CD4-positive, alpha-beta T cell treated with Interleukin-6 for 4 hours (primary cell): ENCODE results near the gene CCDC102A.
A peak's percentile ranks its signal among the peaks of the same experiment; 100 is the strongest.

Source experiments
- DNase-seq: peaks from one replicate; pipeline ENCODE4 v3.0.0-alpha.2; 2020; ENCODE audit warnings: mixed read lengths

Gene CCDC102A

GRCh38 chr16:57498031-57498430, 38.3 kb downstream of the CCDC102A start:
- DNase-seq, result no peak

- DNase-seq, result no peak
These were observed 39.2 kb downstream of the CCDC102A start for GRCh38 chr16:57497121-57497520.

GRCh38 chr16:57493767-57494166, 42.6 kb downstream of the CCDC102A start:
- no peak for DNase-seq

- no peak for DNase-seq
These were observed 47.1 kb downstream of the CCDC102A start for GRCh38 chr16:57489229-57489628.

- DNase-seq, result no peak
These were observed 49.2 kb downstream of the CCDC102A start for GRCh38 chr16:57486858-57487834.

- DNase-seq, result peak; percentile 88
These were observed 50.2 kb downstream of the CCDC102A start, which contains the start of gene DOK4 for GRCh38 chr16:57485916-57486857. DOK4 (minus strand) TSS chr16:57486493; CDS start chr16:57479507, 6,986 bp downstream.

GRCh38 chr16:57485091-57485915, 51.1 kb downstream of the CCDC102A start:
- DNase-seq, result no peak

GRCh38 chr16:57484515-57485005, 51.8 kb downstream of the CCDC102A start:
- DNase-seq, result no peak

- no peak for DNase-seq
These were observed 52.5 kb downstream of the CCDC102A start for GRCh38 chr16:57483725-57484514.

- no peak for DNase-seq
These were observed 53.4 kb downstream of the CCDC102A start for GRCh38 chr16:57482845-57483545.

- no peak for DNase-seq
These were observed 55.0 kb downstream of the CCDC102A start for GRCh38 chr16:57481421-57481820.

GRCh38 chr16:57480754-57481230, 55.6 kb downstream of the CCDC102A start:
- no peak for DNase-seq

- DNase-seq, result no peak
These were observed 56.2 kb downstream of the CCDC102A start for GRCh38 chr16:57479976-57480753.

- no peak for DNase-seq
These were observed 57.0 kb downstream of the CCDC102A start for GRCh38 chr16:57479205-57479975.

GRCh38 chr16:57478396-57479204, 57.8 kb downstream of the CCDC102A start:
- no peak for DNase-seq

- DNase-seq, result no peak
These were observed 58.7 kb downstream of the CCDC102A start for GRCh38 chr16:57477531-57478202.
